ENCODE results near the gene OTC.

OTC gene

DNA sequence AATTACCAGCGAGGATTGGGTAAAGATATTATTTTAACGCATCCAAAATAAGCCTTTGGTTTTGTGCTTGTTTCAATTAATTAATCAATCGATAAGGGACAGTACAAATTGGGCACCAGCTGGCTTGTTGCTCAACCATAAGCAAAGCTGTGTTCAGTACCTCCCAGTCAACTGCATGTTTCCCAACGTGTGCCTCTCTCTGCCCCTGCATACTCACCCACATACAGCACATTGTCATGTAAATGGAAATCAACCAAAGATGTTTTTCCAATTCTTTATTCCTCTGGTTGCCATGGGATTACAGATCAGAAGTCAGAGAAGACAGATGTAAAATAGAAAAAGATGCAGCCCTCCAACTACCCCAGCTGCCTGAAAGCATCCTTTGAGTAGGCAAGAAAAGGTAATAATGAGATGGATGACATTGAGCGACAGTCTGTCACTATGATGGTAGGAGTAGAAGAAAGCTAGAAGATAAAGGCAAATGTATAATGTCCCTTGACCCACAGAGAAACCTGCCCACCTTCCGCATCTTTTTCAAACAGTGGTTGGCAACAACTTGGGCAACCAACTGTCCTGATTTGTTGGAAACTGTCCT, 116.3 kb downstream of the OTC start:
- DNase-seq = no peak

Measured in fibroblast of skin of right biceps (primary cell).